DOHH2 (cell line): ENCODE results near the gene ESYT1.

ENCODE experiments used
- H3F3A ChIP-seq: fragments of 200-600 bp; sonication (generic), shearing (Covaris generic); 2 replicates; pipeline ENCODE4 v1.6.0; 2016; ENCODE audit warnings: antibody characterized with exemption, mild to moderate bottlenecking; ENCODE audit not compliant: control insufficient read depth, insufficient read depth
- H3K27ac ChIP-seq: fragments of 200-600 bp; sonication (generic); 2 replicates; pipeline ENCODE4 v1.5.1; 2014; ENCODE audit warnings: low read depth, mild to moderate bottlenecking, low read length, moderate library complexity
- H3K27me3 ChIP-seq: fragments of 200-600 bp; sonication (generic); 2 replicates; pipeline ENCODE4 v1.6.1; 2014; ENCODE audit warnings: mild to moderate bottlenecking, low read length, mixed read lengths; ENCODE audit not compliant: control insufficient read depth
- H3K36me3 ChIP-seq: fragments of 200-600 bp; sonication (generic); 2 replicates; pipeline ENCODE4 v1.6.1; 2014; ENCODE audit warnings: mild to moderate bottlenecking, low read length, moderate library complexity, mixed read lengths; ENCODE audit not compliant: control insufficient read depth
- H3K4me1 ChIP-seq: fragments of 200-600 bp; sonication (generic); 2 replicates; pipeline ENCODE4 v1.6.1; 2014; ENCODE audit warnings: mild to moderate bottlenecking, low read length, mixed read lengths; ENCODE audit not compliant: control insufficient read depth
- H3K4me2 ChIP-seq: fragments of 200-600 bp; sonication (generic); 2 replicates; pipeline ENCODE4 v1.6.0; 2014; ENCODE audit warnings: mild to moderate bottlenecking, low read length, moderate library complexity
- H3K4me3 ChIP-seq: fragments of 200-600 bp; sonication (generic); 2 replicates; pipeline ENCODE4 v1.5.1; 2014; ENCODE audit warnings: mild to moderate bottlenecking, low read length, mixed read lengths
- H3K79me2 ChIP-seq: fragments of 200-600 bp; sonication (generic); 2 replicates; pipeline ENCODE4 v1.6.1; 2014; ENCODE audit warnings: mild to moderate bottlenecking, low read length, mixed read lengths; ENCODE audit not compliant: control insufficient read depth
- H3K9me2 ChIP-seq: fragments of 200-600 bp; sonication (generic); replicated peaks from 2 replicates; pipeline ENCODE4 v1.6.1; 2014; ENCODE audit warnings: mild to moderate bottlenecking, low read length, mixed read lengths; ENCODE audit not compliant: control insufficient read depth
- H3K9me3 ChIP-seq: fragments of 200-600 bp; sonication (generic); 2 replicates; pipeline ENCODE4 v1.6.1; 2014; ENCODE audit warnings: antibody characterized with exemption, low read length, mixed read lengths; ENCODE audit not compliant: control insufficient read depth, insufficient read depth
- H4K20me1 ChIP-seq: fragments of 200-600 bp; sonication (generic); 2 replicates; pipeline ENCODE4 v1.6.0; 2014; ENCODE audit warnings: low read depth, mild to moderate bottlenecking, antibody characterized with exemption, low read length, moderate library complexity; ENCODE audit not compliant: control insufficient read depth, insufficient read depth
- CTCF ChIP-seq: fragments of 200-600 bp; sonication (generic); IDR thresholded peaks from one replicate; pipeline ENCODE4 v1.5.1; 2014; ENCODE audit warnings: antibody characterized with exemption, mild to moderate bottlenecking, low read depth, low read length; ENCODE audit not compliant: poor library complexity, severe bottlenecking
- EZH2phosphoT487 ChIP-seq: fragments of 200-600 bp; sonication (generic); IDR thresholded peaks from 2 replicates; pipeline ENCODE4 v1.6.1; 2017; ENCODE audit warnings: borderline replicate concordance, mild to moderate bottlenecking, antibody characterized with exemption, low read length, moderate library complexity, mixed read lengths

The ESYT1 gene

GRCh38 chr12:56130876-56131275, 2.8 kb downstream of the ESYT1 start:
- peaks cover 5% of the 10 kb centered on the region; the same call in 1 of the 2 replicates for H3K9me3 ChIP-seq
- H3K36me3 ChIP-seq = peaks cover 56% of the 10 kb centered on the region
- no peaks in the 10 kb centered on the region for H3K9me2 ChIP-seq
- no peak overlapping the region for H3K4me3 ChIP-seq
- no peak for TF ChIP-seq CTCF
- no peak for TF ChIP-seq EZH2phosphoT487
- H3K4me1 ChIP-seq = peaks cover 31% of the 10 kb centered on the region
- H4K20me1 ChIP-seq = no peaks in the 10 kb centered on the region
- no peaks in the 10 kb centered on the region for H3K27me3 ChIP-seq
- H3K4me2 ChIP-seq = no peak overlapping the region
- peaks cover 27% of the 10 kb centered on the region for H3K79me2 ChIP-seq
- H3K27ac ChIP-seq = no peak overlapping the region
- H3F3A ChIP-seq = peaks cover 15% of the 10 kb centered on the region

GRCh38 chr12:56134897-56135296, 6.8 kb downstream of the ESYT1 start:
- H3K79me2 ChIP-seq = peaks cover 8% of the 10 kb centered on the region
- no peak overlapping the region for H3K4me2 ChIP-seq
- peaks cover 5% of the 10 kb centered on the region; the same call in 1 of the 2 replicates for H3K9me3 ChIP-seq
- H3K4me3 ChIP-seq = no peak overlapping the region
- no peaks in the 10 kb centered on the region for H3F3A ChIP-seq
- no peaks in the 10 kb centered on the region for H3K27me3 ChIP-seq
- H3K9me2 ChIP-seq = no peaks in the 10 kb centered on the region
- no peaks in the 10 kb centered on the region for H4K20me1 ChIP-seq
- H3K36me3 ChIP-seq = peaks cover 87% of the 10 kb centered on the region
- no peak for TF ChIP-seq CTCF
- no peak for TF ChIP-seq EZH2phosphoT487
- no peak overlapping the region for H3K27ac ChIP-seq
- H3K4me1 ChIP-seq = peaks cover 5% of the 10 kb centered on the region

GRCh38 chr12:56137853-56138571, 9.9 kb downstream of the ESYT1 start:
- no peak overlapping the region for H3K4me2 ChIP-seq
- H3K27ac ChIP-seq = no peak overlapping the region
- H3K4me3 ChIP-seq = no peak overlapping the region
- TF ChIP-seq CTCF (no peak), EZH2phosphoT487 (no peak)
- peaks cover 79% of the 10 kb centered on the region for H3K36me3 ChIP-seq
- H3K4me1 ChIP-seq = no peaks in the 10 kb centered on the region
- H3K9me3 ChIP-seq = no peaks in the 10 kb centered on the region
- no peaks in the 10 kb centered on the region for H4K20me1 ChIP-seq
- H3K9me2 ChIP-seq = no peaks in the 10 kb centered on the region
- H3K27me3 ChIP-seq = no peaks in the 10 kb centered on the region
- no peaks in the 10 kb centered on the region for H3K79me2 ChIP-seq
- no peaks in the 10 kb centered on the region for H3F3A ChIP-seq
